HFF-Myc (cell line): ENCODE measurements around the gene NEUROD2.

Experiments
- DNase-seq: peaks from one replicate; pipeline ENCODE4 v3.0.0-alpha.2; 2011; ENCODE audit warnings: low read depth; ENCODE audit errors: extremely low read depth
- H3K4me3 ChIP-seq: replicated peaks from 2 replicates; pipeline ENCODE4 v1.5.1; 2011; ENCODE audit warnings: low read depth, mild to moderate bottlenecking, control low read depth, low read length
- TF ChIP-seq, protein P1 (sequence below): IDR thresholded peaks from 2 replicates; pipeline ENCODE4 v1.5.1; 2012; ENCODE audit warnings: mild to moderate bottlenecking, low read depth, low read length, control low read depth; ENCODE audit errors: missing control alignments

NEUROD2 gene

DNA sequence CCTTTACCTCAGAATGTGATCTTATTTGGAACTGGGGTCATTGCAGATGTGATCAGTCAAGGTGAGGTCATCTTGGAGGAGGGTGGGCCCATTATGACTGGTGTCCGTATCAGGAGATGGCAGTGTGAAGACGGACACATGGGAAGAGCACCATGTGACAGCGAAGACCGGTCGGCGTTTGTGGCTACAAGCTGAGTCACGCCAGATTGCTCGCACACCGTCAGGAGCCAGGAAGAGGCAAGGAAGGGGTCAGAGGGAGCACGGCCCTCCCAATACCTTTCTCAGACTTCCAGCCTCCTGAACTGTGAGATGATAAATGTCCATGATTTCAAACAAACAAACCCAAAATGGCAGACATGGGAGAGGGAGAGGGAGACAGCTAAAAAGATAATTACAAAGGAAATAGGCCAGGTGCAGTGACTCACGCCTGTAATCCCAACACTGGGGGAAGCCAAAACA lies 42.4 kb upstream of the NEUROD2 start:
- no peak for DNase-seq
- TF ChIP-seq, protein P1, sequence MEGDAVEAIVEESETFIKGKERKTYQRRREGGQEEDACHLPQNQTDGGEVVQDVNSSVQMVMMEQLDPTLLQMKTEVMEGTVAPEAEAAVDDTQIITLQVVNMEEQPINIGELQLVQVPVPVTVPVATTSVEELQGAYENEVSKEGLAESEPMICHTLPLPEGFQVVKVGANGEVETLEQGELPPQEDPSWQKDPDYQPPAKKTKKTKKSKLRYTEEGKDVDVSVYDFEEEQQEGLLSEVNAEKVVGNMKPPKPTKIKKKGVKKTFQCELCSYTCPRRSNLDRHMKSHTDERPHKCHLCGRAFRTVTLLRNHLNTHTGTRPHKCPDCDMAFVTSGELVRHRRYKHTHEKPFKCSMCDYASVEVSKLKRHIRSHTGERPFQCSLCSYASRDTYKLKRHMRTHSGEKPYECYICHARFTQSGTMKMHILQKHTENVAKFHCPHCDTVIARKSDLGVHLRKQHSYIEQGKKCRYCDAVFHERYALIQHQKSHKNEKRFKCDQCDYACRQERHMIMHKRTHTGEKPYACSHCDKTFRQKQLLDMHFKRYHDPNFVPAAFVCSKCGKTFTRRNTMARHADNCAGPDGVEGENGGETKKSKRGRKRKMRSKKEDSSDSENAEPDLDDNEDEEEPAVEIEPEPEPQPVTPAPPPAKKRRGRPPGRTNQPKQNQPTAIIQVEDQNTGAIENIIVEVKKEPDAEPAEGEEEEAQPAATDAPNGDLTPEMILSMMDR, result no peak
- no peak overlapping the region for H3K4me3 ChIP-seq

- no peak overlapping the region for H3K4me3 ChIP-seq
- TF ChIP-seq, protein P1, result no peak
- no peak for DNase-seq
Measured at GRCh38 chr17:39648616-39649366, 41.1 kb upstream of the NEUROD2 start.

- TF ChIP-seq, protein P1, result no peak
- DNase-seq, result no peak
- no peak overlapping the region for H3K4me3 ChIP-seq
Measured at GRCh38 chr17:39647256-39647655, 39.5 kb upstream of the NEUROD2 start.

- no peak for DNase-seq
- H3K4me3 ChIP-seq, result no peak overlapping the region
- TF ChIP-seq, protein P1, result no peak
Measured at GRCh38 chr17:39643271-39643670, 35.6 kb upstream of the NEUROD2 start.

DNA sequence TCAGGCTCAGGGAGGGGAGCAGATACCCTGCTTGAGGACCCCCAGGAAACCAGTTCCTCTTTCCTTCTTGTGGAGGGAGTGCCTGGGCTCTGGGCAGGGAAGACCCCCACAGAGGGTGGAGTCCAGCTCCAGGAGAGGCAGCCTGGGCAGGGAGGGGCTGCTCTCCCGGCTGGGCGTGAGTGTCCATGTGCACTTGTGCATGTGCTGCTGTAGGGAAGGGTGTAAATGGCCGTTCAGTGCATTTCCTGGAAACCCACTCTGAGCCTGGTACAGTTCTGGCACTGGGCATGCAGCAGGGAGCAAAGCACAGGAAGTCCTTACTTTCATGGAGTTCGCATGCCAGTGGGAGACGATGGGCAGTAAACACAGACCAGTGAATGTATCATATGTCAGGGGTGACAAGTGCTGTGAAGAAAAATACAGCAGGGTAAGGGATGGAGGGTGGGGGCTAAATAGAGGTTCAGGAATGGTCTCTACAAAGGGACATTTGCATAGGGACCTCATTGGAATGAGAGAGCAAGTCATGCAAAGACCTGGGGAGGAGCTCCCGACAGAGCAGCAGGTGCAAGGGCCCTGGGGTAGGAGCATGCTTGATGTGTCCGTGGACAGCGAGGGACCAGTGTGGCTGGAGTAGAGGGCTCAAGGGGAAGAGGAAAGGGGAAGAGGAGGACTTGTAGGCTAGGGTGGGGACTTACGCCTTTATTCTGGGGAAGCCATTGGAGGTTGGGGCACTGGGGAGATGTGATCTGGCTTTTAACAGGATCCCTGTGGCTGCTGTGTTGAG lies 34.8 kb upstream of the NEUROD2 start:
- no peak overlapping the region for H3K4me3 ChIP-seq
- TF ChIP-seq, protein P1, result no peak
- DNase-seq, result no peak

DNA sequence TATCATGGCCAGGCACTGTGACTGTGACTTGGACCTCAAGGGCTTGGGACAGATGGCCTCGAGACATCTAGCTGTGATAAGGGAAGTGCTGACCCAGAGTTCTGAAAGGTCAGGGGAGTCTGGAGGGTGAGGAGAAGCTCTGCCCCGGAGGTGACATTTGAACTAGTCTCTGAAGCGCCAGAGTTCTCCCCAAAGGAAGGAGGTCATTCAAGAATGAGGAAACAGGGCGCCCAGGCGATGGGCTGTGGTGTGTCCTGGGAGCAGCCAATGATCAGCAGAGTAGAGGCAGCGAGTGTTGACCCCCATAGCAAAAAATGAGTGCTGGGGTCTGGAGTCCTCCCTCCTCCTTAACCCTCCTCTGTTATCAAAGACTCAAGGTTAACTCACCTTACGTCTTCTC lies 34.2 kb upstream of the NEUROD2 start:
- H3K4me3 ChIP-seq, result no peak overlapping the region
- no peak for DNase-seq
- TF ChIP-seq, protein P1, result no peak
